Measurements from ENCODE around the gene ATXN7L2. TPM values are rescaled to one million over a fixed set of nuclear protein-coding genes. Genes with fewer than 3 reads are reported as not detected.

The ATXN7L2 gene
- total and polyA plus RNA-seq, 3 experiments from 2014 or later: 8.7 to 15.3 (median 14.6) TPM

- Mint-ChIP-seq H3K4me3 (peak overlapping the region; percentile 86 to 97 (median 91)), H3K27ac (peak overlapping the region; percentile 71 to 96 (median 86)), H3K4me1 (peaks cover 61 to 72% (median 72%) of the 10 kb centered on the region in 3 donors), H3K27me3 (peaks cover 0 to 8% of the 10 kb centered on the region in 2 donors), H3K36me3 (peaks cover 6 to 27% (median 7%) of the 10 kb centered on the region in 3 donors), H3K9me3 (no peaks in the 10 kb centered on the region)
- Histone ChIP-seq H3K9me3 (ENCODE audit: low read length) (no peaks in the 10 kb centered on the region), H3K27me3 (ENCODE audit: insufficient read depth, low read length, poor library complexity, severe bottlenecking) (no peaks in the 10 kb centered on the region), H3K4me1 (ENCODE audit: insufficient read depth, low read length) (peaks cover 65% of the 10 kb centered on the region), H3K4me3 (ENCODE audit: low read length) (peak overlapping the region; percentile 78), H3K27ac (ENCODE audit: low read depth, low read length) (no peak overlapping the region), H3K36me3 (ENCODE audit: insufficient read depth, low read length) (no peaks in the 10 kb centered on the region)
- ChIA-PET CTCF (interaction anchor here (1.2 to 32.5 kb wide), 4 partner anchors 13 to 131 kb away, joined by 3 to 1339 read pairs (median 196); partner anchors contain the start of genes ATXN7L2, CYB561D1 and GPR61), POLR2A (interaction anchor here (2.9 kb wide), 1 partner anchor 23 kb away, joined by 15 read pairs; no protein-coding TSS in a partner anchor)
- DNase-seq: no peak
Measured at GRCh38 chr1:109508001-109508872, 24.5 kb downstream of the ATXN7L2 start.

GRCh38 chr1:109508873-109509175, 25.1 kb downstream of the ATXN7L2 start:
- no peaks in the 10 kb centered on the region for H3K9me3 Mint-ChIP-seq
- H3K36me3 Mint-ChIP-seq: peaks cover 6 to 27% (median 7%) of the 10 kb centered on the region in 3 donors
- peaks cover 58 to 68% (median 66%) of the 10 kb centered on the region in 3 donors for H3K4me1 Mint-ChIP-seq
- peak overlapping the region; percentile 86 to 97 (median 91) for H3K4me3 Mint-ChIP-seq
- CTCF ChIA-PET: interaction anchor here (1.2 to 32.5 kb wide), 4 partner anchors 13 to 131 kb away, joined by 3 to 1339 read pairs (median 196); partner anchors contain the start of genes ATXN7L2, CYB561D1 and GPR61
- H3K27me3 Mint-ChIP-seq: peaks cover 0 to 8% of the 10 kb centered on the region in 2 donors
- peaks cover 61% of the 10 kb centered on the region for H3K4me1 ChIP-seq (ENCODE audit: insufficient read depth, low read length)
- no peaks in the 10 kb centered on the region for H3K36me3 ChIP-seq (ENCODE audit: insufficient read depth, low read length)
- DNase-seq: no peak
- peak overlapping the region; percentile 71 to 94 (median 84) for H3K27ac Mint-ChIP-seq
- no peak overlapping the region for H3K27ac ChIP-seq (ENCODE audit: low read depth, low read length)
- POLR2A ChIA-PET: interaction anchor here (1.0 to 2.9 kb wide), 2 partner anchors 23 to 83 kb away, joined by 3 to 15 read pairs; partner anchors contain the start of gene PSMA5
- no peaks in the 10 kb centered on the region for H3K9me3 ChIP-seq (ENCODE audit: low read length)
- peak overlapping the region; percentile 78 for H3K4me3 ChIP-seq (ENCODE audit: low read length)
- H3K27me3 ChIP-seq (ENCODE audit: insufficient read depth, low read length, poor library complexity, severe bottlenecking): no peaks in the 10 kb centered on the region

- no peaks in the 10 kb centered on the region for H3K36me3 ChIP-seq (ENCODE audit: insufficient read depth, low read length)
- H3K4me3 ChIP-seq (ENCODE audit: low read length): peak within 1 kb of the TSS; percentile 78
- POLR2A ChIA-PET: interaction anchor here (0.6 to 2.9 kb wide), 6 partner anchors 16 to 519 kb away, joined by 3 to 15 read pairs (median 6); partner anchors contain the start of genes ATXN7L2, CYB561D1 and PSMA5
- CTCF ChIA-PET: interaction anchor here (1.2 to 32.5 kb wide), 4 partner anchors 14 to 130 kb away, joined by 3 to 1339 read pairs (median 196); partner anchors contain the start of genes ATXN7L2, CYB561D1 and GPR61
- Mint-ChIP-seq H3K27me3 (peaks cover 0 to 8% of the 10 kb centered on the region in 2 donors), H3K4me3 (peak within 1 kb of the TSS; percentile 95 to 97 (median 95)), H3K9me3 (no peaks in the 10 kb centered on the region), H3K4me1 (peaks cover 53 to 62% (median 60%) of the 10 kb centered on the region in 3 donors), H3K36me3 (peaks cover 6 to 24% (median 7%) of the 10 kb centered on the region in 3 donors), H3K27ac (peak within 1 kb of the TSS; percentile 71 to 99 (median 94))
- DNase-seq: peak; percentile 47 to 77 (median 63)
- H3K27me3 ChIP-seq (ENCODE audit: insufficient read depth, low read length, poor library complexity, severe bottlenecking): no peaks in the 10 kb centered on the region
- H3K9me3 ChIP-seq (ENCODE audit: low read length): no peaks in the 10 kb centered on the region
- H3K27ac ChIP-seq (ENCODE audit: low read depth, low read length): no peak within 1 kb of the TSS
- peaks cover 56% of the 10 kb centered on the region for H3K4me1 ChIP-seq (ENCODE audit: insufficient read depth, low read length)
Measured at GRCh38 chr1:109509176-109510134, 25.8 kb downstream of the ATXN7L2 start, which contains the start of gene AMIGO1. Gene AMIGO1, minus strand, starts transcription at chr1:109509727. Its CDS starts 815 bp downstream, at chr1:109508912.

GRCh38 chr1:109513110-109513710, 29.5 kb downstream of the ATXN7L2 start:
- peaks cover 1 to 11% (median 2%) of the 10 kb centered on the region in 3 donors for H3K36me3 Mint-ChIP-seq

GRCh38 chr1:109514846-109515245, 31.1 kb downstream of the ATXN7L2 start:
- Mint-ChIP-seq H3K4me1 (peaks cover 10 to 14% (median 12%) of the 10 kb centered on the region in 3 donors), H3K27ac (peak overlapping the region in 1 of 8 donors; percentile 48), H3K27me3 (peaks cover 0 to 8% of the 10 kb centered on the region in 2 donors), H3K4me3 (no peak overlapping the region), H3K36me3 (peaks cover 0 to 2% (median 0%) of the 10 kb centered on the region in 3 donors), H3K9me3 (no peaks in the 10 kb centered on the region)
- H3K36me3 ChIP-seq (ENCODE audit: insufficient read depth, low read length): no peaks in the 10 kb centered on the region
- peaks cover 12% of the 10 kb centered on the region for H3K4me1 ChIP-seq (ENCODE audit: insufficient read depth, low read length)
- no peak overlapping the region for H3K27ac ChIP-seq (ENCODE audit: low read depth, low read length)
- ChIA-PET POLR2A (interaction anchor here (0.6 kb wide), 1 partner anchor 29 kb away, joined by 3 read pairs; no protein-coding TSS in a partner anchor), CTCF (interaction anchor here (1.3 to 23.0 kb wide), 3 partner anchors 10 to 19 kb away, joined by 4 to 384 read pairs (median 36); partner anchors contain the start of gene CYB561D1)
- no peak for DNase-seq
- no peaks in the 10 kb centered on the region for H3K27me3 ChIP-seq (ENCODE audit: insufficient read depth, low read length, poor library complexity, severe bottlenecking)
- no peak overlapping the region for H3K4me3 ChIP-seq (ENCODE audit: low read length)
- no peaks in the 10 kb centered on the region for H3K9me3 ChIP-seq (ENCODE audit: low read length)

More at GRCh38 chr1:109513110-109513710, 29.5 kb downstream of the ATXN7L2 start:
- CTCF ChIA-PET: interaction anchor here (0.6 to 32.5 kb wide), 3 partner anchors 18 to 236 kb away, joined by 3 to 1339 read pairs (median 384); partner anchors contain the start of genes CYB561D1 and GPR61
- Mint-ChIP-seq H3K4me1 (peaks cover 22 to 26% (median 23%) of the 10 kb centered on the region in 3 donors), H3K27ac (peak overlapping the region in 1 of 8 donors; percentile 76), H3K9me3 (no peaks in the 10 kb centered on the region), H3K4me3 (peak overlapping the region in 1 of 7 donors; percentile 58), H3K27me3 (peaks cover 0 to 8% of the 10 kb centered on the region in 2 donors)
- Histone ChIP-seq H3K4me1 (ENCODE audit: insufficient read depth, low read length) (peaks cover 21% of the 10 kb centered on the region), H3K4me3 (ENCODE audit: low read length) (no peak overlapping the region), H3K36me3 (ENCODE audit: insufficient read depth, low read length) (no peaks in the 10 kb centered on the region), H3K27me3 (ENCODE audit: insufficient read depth, low read length, poor library complexity, severe bottlenecking) (no peaks in the 10 kb centered on the region), H3K9me3 (ENCODE audit: low read length) (no peaks in the 10 kb centered on the region), H3K27ac (ENCODE audit: low read depth, low read length) (no peak overlapping the region)
- no peak for DNase-seq
- POLR2A ChIA-PET: no interaction called here

- H3K4me3 Mint-ChIP-seq: no peak overlapping the region
Measured at GRCh38 chr1:109516872-109517271, 33.2 kb downstream of the ATXN7L2 start.

More at GRCh38 chr1:109516872-109517271, 33.2 kb downstream of the ATXN7L2 start:
- no peaks in the 10 kb centered on the region for H3K36me3 ChIP-seq (ENCODE audit: insufficient read depth, low read length)
- peak overlapping the region in 1 of 8 donors; percentile 12 for H3K27ac Mint-ChIP-seq
- ChIA-PET POLR2A (no interaction called here), CTCF (interaction anchor here (2.9 to 23.0 kb wide), 2 partner anchors 15 to 21 kb away, joined by 36 to 384 read pairs; partner anchors contain the start of gene CYB561D1)
- peaks cover under 1 to 1% of the 10 kb centered on the region in 2 donors for H3K27me3 Mint-ChIP-seq
- no peaks in the 10 kb centered on the region for H3K36me3 Mint-ChIP-seq
- H3K4me3 ChIP-seq (ENCODE audit: low read length): no peak overlapping the region
- H3K27ac ChIP-seq (ENCODE audit: low read depth, low read length): no peak overlapping the region
- H3K4me1 Mint-ChIP-seq: no peaks in the 10 kb centered on the region
- H3K9me3 ChIP-seq (ENCODE audit: low read length): no peaks in the 10 kb centered on the region
- no peak for DNase-seq
- H3K4me1 ChIP-seq (ENCODE audit: insufficient read depth, low read length): no peaks in the 10 kb centered on the region
- H3K27me3 ChIP-seq (ENCODE audit: insufficient read depth, low read length, poor library complexity, severe bottlenecking): no peaks in the 10 kb centered on the region
- no peaks in the 10 kb centered on the region for H3K9me3 Mint-ChIP-seq
